Loucy (cell line): ENCODE measurements around the gene KATNAL2.
A peak's percentile ranks its signal among the peaks of the same experiment; 100 is the strongest.

Experiments used
- H2AFZ ChIP-seq: fragments of 200-600 bp; sonication (generic); 2 replicates; pipeline ENCODE4 v1.6.0; 2016; ENCODE audit warnings: antibody characterized with exemption, mild to moderate bottlenecking, low read length, moderate library complexity
- H3F3A ChIP-seq: fragments of 200-600 bp; 2 replicates; pipeline ENCODE4 v1.6.0; 2016; ENCODE audit warnings: antibody characterized with exemption, low read depth, mild to moderate bottlenecking
- H3K27me3 ChIP-seq: fragments of 200-600 bp; sonication (generic); 2 replicates; pipeline ENCODE4 v1.6.1; 2014; ENCODE audit warnings: low read length, mild to moderate bottlenecking; ENCODE audit not compliant: insufficient read depth, poor library complexity, severe bottlenecking
- H3K36me3 ChIP-seq: fragments of 200-600 bp; sonication (generic); 2 replicates; pipeline ENCODE4 v1.6.1; 2016; ENCODE audit warnings: low read length; ENCODE audit not compliant: insufficient read depth
- H3K4me1 ChIP-seq: fragments of 200-600 bp; sonication (generic); 2 replicates; pipeline ENCODE4 v1.5.1; 2014; ENCODE audit warnings: low read length, mild to moderate bottlenecking; ENCODE audit not compliant: insufficient read depth, poor library complexity, severe bottlenecking
- H3K4me2 ChIP-seq: fragments of 200-600 bp; sonication (generic); 2 replicates; pipeline ENCODE4 v1.6.0; 2014; ENCODE audit warnings: antibody characterized with exemption, low read length, low read depth, mild to moderate bottlenecking; ENCODE audit not compliant: poor library complexity, severe bottlenecking
- H3K4me3 ChIP-seq: fragments of 200-600 bp; sonication (generic); 2 replicates; pipeline ENCODE4 v1.5.1; 2014; ENCODE audit warnings: low read length, mild to moderate bottlenecking, mixed read lengths; ENCODE audit not compliant: poor library complexity, severe bottlenecking
- H3K79me2 ChIP-seq: fragments of 200-600 bp; sonication (generic); 2 replicates; pipeline ENCODE4 v1.6.1; 2014; ENCODE audit warnings: low read length; ENCODE audit not compliant: insufficient read depth
- H3K9ac ChIP-seq: fragments of 200-600 bp; sonication (generic); 2 replicates; pipeline ENCODE4 v1.6.0; 2014; ENCODE audit warnings: mild to moderate bottlenecking, low read depth, low read length, moderate library complexity; ENCODE audit not compliant: poor library complexity, severe bottlenecking
- H3K9me2 ChIP-seq: fragments of 200-600 bp; sonication (generic); replicated peaks from 2 replicates; pipeline ENCODE4 v1.6.1; 2016; ENCODE audit warnings: low read depth, low read length, mixed read lengths
- H3K9me3 ChIP-seq: fragments of 200-600 bp; sonication (generic); 2 replicates; pipeline ENCODE4 v1.6.1; 2014; ENCODE audit warnings: mild to moderate bottlenecking, antibody characterized with exemption, low read length, low read depth; ENCODE audit not compliant: insufficient read depth
- H4K20me1 ChIP-seq: fragments of 200-600 bp; sonication (generic); 2 replicates; pipeline ENCODE4 v1.6.0; 2014; ENCODE audit warnings: antibody characterized with exemption, low read length, mild to moderate bottlenecking; ENCODE audit not compliant: insufficient read depth, poor library complexity, severe bottlenecking
- EZH2phosphoT487 ChIP-seq: fragments of 200-600 bp; IDR thresholded peaks from 2 replicates; pipeline ENCODE4 v1.6.1; 2018; ENCODE audit warnings: antibody characterized with exemption, mild to moderate bottlenecking, moderate library complexity, borderline replicate concordance
- TF ChIP-seq, protein P1 (sequence below): fragments of 200-600 bp; sonication (generic); conservative IDR thresholded peaks from 2 replicates; pipeline ENCODE4 v1.5.1; 2014; ENCODE audit warnings: mild to moderate bottlenecking, antibody characterized with exemption, low read length

KATNAL2 gene

DNA sequence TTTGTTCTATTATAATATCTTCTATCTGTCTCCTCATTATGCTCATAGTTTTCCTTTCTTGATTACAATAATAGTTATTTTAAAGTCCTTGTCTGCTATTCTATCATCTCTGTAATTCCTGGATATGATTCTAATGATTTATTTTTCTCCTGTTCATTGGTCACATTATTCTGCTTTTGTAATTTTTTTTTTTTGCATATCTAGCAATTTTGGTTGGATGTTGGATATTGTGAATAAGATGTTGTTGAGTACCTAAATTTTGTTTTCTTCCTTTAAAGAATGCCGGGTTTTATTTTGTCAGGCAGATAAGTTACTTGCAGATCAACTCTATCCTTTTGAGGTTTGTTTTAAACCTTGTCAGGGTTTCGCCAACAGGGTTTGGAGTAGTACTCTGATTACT is 25.2 kb downstream of the KATNAL2 start:
- Histone ChIP-seq H3K9me2 (no peaks in the 10 kb centered on the region), H3K79me2 (no peaks in the 10 kb centered on the region), H3K9ac (no peak overlapping the region), H3F3A (no peaks in the 10 kb centered on the region), H3K36me3 (no peaks in the 10 kb centered on the region), H3K4me1 (no peaks in the 10 kb centered on the region), H4K20me1 (no peaks in the 10 kb centered on the region), H3K4me2 (no peak overlapping the region), H3K9me3 (no peaks in the 10 kb centered on the region), H3K4me3 (no peak overlapping the region), H2AFZ (no peak overlapping the region), H3K27me3 (no peaks in the 10 kb centered on the region)
- no peak for TF ChIP-seq EZH2phosphoT487
- TF ChIP-seq, protein P1, sequence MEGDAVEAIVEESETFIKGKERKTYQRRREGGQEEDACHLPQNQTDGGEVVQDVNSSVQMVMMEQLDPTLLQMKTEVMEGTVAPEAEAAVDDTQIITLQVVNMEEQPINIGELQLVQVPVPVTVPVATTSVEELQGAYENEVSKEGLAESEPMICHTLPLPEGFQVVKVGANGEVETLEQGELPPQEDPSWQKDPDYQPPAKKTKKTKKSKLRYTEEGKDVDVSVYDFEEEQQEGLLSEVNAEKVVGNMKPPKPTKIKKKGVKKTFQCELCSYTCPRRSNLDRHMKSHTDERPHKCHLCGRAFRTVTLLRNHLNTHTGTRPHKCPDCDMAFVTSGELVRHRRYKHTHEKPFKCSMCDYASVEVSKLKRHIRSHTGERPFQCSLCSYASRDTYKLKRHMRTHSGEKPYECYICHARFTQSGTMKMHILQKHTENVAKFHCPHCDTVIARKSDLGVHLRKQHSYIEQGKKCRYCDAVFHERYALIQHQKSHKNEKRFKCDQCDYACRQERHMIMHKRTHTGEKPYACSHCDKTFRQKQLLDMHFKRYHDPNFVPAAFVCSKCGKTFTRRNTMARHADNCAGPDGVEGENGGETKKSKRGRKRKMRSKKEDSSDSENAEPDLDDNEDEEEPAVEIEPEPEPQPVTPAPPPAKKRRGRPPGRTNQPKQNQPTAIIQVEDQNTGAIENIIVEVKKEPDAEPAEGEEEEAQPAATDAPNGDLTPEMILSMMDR: no peak

DNA sequence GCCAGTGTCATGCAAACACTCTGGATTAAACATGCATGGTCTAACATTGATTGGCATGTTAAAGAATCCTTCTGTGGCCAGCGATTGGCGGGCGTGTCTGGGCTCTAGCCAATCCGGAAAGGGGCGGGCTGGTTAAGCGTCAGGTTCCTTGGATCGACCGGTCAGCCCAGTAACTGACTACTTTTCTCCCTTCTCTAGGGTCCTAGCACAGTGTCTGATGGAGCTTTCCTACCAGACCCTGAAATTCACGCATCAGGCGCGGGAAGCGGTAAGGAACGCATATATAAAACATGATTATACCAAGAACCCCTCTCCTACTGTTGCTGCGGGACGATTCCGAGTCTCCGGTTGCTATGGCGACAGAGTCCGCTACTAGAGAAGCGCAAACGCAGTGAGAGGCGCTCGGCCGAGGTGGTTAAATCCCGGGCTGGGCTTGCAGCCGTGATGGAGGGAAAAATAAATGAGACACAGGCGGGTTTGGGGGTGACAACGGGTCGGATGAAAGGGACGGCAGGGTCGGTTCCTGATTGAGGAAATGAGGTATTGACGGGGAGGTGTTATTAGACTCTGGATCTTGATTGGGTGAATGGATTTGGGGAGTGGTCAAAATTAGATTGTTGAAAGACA is 29.4 kb downstream of the KATNAL2 start:
- peak overlapping the region; percentile 77 for H3K4me2 ChIP-seq
- no peaks in the 10 kb centered on the region for H3K4me1 ChIP-seq
- H3K9me2 ChIP-seq: no peaks in the 10 kb centered on the region
- no peaks in the 10 kb centered on the region for H3K27me3 ChIP-seq
- peak overlapping the region; percentile 46 for H3K9ac ChIP-seq
- H3K4me3 ChIP-seq: peak overlapping the region; percentile 76
- no peaks in the 10 kb centered on the region for H4K20me1 ChIP-seq
- H3F3A ChIP-seq: no peaks in the 10 kb centered on the region
- no peaks in the 10 kb centered on the region for H3K36me3 ChIP-seq
- no peaks in the 10 kb centered on the region for H3K9me3 ChIP-seq
- peak overlapping the region; percentile 92 for H2AFZ ChIP-seq
- H3K79me2 ChIP-seq: no peaks in the 10 kb centered on the region
- no peak for TF ChIP-seq EZH2phosphoT487
- TF ChIP-seq, protein P1: no peak

DNA sequence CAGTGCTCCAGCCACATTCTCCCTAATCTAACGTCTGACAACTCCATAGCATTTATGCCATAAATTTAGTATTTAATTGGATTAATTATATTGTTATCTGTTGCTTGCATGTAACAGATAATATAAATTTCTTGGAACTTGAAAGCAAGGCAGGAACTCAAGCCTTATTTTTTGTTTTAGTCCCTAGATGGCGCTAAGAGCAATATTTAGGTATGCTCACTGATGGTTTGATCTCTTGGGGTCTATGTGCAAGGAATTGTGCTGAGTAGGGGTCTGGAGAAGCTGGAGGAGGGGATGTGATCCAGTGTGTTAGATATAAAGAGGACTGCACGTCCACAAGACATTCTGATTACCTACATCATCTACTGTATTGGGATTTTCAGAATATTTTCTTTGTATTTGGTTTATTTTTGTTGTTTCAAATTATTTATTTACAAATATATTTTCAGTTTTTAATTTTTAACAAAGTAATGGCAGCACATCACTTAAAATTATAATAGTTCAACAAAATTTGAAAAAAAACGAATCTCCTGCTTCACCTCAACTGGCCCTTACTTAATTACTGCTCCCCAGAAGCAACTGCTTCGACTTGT is 32.8 kb downstream of the KATNAL2 start:
- Histone ChIP-seq H3K79me2 (no peaks in the 10 kb centered on the region), H2AFZ (no peak overlapping the region), H3K9ac (no peak overlapping the region), H3K9me2 (no peaks in the 10 kb centered on the region), H4K20me1 (no peaks in the 10 kb centered on the region), H3K9me3 (no peaks in the 10 kb centered on the region), H3K27me3 (no peaks in the 10 kb centered on the region), H3K4me2 (no peak overlapping the region), H3K36me3 (no peaks in the 10 kb centered on the region), H3K4me1 (no peaks in the 10 kb centered on the region), H3F3A (no peaks in the 10 kb centered on the region), H3K4me3 (no peak overlapping the region)
- TF ChIP-seq, protein P1: peak; percentile 77
- no peak for TF ChIP-seq EZH2phosphoT487
